Frontal cortex (tissue), 4 donors: ENCODE results near the gene PRDM5. TPM values are rescaled to one million over a fixed set of nuclear protein-coding genes. Genes with fewer than 3 reads are reported as not detected.
"Not testable (repeated sequence)": the region's sequence is repeated elsewhere in the genome, so short reads cannot be mapped to it uniquely, and the experiment has no call there.

ENCODE experiments used
- DNase-seq, 2 donors: peaks; one replicate each; pipeline ENCODE4 v3.0.0; 2012; ENCODE audit warnings: low spot score in 2 of 2
- FAIRE-seq: peaks from 2 replicates; lab custom pipeline; 2012; peaks lifted over from hg19 to GRCh38; lab: Jason Lieb, UNC
- total RNA-seq: library from RNA; depleted of rRNA; stranded (reverse); fragments of >200 nt; gene quantifications from one replicate; pipeline ENCODE4 v1.2.3, GENCODE V29; 2014
- donor health status: control.
- donor health status: control.
- donor health status: control.

PRDM5 gene
- total RNA-seq, 1 donor from 2014 or later: 14.7 TPM

DNA sequence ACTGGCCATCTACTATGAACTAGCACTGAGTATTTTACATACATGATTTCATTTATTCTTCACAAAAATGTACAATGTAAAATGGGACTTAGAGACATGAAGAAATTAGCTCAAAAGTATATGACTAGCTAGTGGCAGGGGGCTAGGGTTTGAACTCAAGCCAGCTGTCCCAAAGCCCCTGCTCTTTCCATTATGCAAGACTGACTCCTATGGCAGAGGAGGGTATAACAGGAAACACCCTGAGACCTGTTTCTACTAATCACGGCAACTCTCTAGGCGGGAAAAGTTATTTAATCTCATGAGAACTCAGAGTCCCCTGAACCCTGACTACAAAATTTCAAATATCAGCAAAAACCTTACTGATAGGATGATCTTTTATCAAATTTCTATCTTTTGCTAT, 150.6 kb downstream of the PRDM5 start:
- no peak for DNase-seq
- no peak for FAIRE-seq

DNA sequence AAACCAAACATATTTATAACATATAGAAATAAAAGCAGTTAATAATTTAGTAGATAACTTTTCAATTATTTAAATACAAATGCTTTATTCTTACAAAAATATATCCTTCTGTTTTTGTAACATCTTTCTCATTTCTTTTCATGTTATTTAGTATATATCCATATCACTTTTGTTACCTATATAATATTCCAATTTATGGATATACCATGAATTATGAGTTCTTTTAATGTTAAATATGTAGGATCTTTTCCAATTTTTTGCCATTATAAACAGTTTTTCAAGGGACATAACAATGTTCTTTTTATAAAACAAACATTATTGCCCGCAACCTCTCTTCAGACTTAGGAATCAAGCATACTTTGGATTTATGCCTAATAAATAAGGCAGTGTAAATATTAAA, 151.6 kb downstream of the PRDM5 start:
- FAIRE-seq (peak; percentile 94), DNase-seq (no peak)

DNA sequence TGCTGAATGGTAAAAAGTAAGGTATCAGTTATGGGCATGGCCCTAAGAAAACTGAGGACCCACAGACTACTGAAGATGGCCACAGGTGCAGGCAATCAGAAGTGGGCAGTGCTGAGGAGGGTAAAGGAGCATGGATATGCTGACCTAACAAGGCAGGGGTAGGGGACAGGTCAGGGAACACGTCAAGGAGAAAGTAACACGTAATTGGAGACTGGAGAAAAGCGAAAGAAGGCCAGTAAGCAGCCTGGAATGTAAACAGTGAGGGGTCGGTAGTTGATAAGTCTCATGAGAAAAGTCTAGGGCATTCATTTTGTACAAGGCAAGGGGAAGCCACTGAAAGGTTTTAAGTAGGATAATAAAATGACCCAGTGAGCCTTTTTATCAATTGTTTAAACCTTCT, 153.3 kb downstream of the PRDM5 start:
- FAIRE-seq (no peak), DNase-seq (no peak)

DNA sequence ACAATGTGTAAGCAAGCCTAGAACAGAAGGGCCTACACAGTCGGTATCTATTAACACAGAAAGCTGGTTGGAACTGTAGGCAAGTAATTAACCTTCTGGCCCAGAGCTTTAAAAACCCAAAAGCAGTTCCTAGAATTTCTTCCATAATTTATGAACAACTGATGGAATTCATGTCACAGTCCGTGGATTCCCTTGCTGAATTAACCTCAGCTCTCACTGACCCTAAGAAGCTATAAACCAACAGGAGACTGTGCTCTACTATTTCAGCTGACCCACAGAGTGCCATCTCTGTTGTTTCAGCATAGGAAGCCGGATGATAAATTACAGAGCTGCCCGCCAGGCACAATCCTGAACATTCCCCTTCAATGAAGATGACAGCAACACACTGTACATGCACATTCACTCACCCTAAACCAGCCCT, 157.3 kb downstream of the PRDM5 start:
- no peak for DNase-seq

DNA sequence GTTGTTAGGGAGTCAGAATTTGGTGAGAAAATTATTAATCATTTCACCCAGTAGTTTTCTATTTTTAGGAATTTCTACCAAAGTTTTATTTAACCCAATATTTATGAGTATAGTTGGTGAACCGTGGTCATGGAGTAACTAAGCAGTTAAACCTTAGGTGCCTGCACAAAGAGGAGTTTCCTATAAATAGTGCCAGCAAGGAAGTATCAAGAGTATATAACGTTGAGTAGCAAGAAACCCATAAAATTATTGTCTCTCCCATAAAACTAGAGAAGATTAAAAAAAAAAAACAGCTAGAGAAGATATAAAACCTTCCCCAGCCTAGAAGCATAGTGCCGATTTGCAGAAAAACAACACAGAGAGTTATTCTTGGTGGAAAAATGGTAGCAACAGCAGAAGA, 158.9 kb downstream of the PRDM5 start:
- FAIRE-seq (no peak), DNase-seq (no peak)

More for the DNA sequence above, 157.3 kb downstream of the PRDM5 start:
- FAIRE-seq: no peak

DNA sequence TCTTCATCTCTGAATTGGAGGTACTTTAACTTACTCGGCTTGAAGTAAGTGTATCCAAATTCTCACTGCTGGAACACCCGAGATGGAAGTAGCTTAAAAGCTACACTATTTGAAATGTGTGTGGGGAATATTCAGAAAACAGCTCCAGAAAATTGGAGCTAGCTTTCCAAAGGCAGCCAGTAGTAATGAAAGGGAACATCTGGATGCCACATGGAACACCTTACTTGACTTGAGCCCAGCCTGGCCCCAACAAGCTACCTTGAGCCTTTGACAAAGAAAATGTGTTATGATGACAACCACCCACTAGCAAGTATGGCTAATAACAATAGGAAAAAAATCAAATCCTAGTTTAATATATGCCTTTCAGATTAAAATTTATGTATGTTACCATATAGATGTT, 161.5 kb downstream of the PRDM5 start:
- DNase-seq (no peak), FAIRE-seq (no peak)

DNA sequence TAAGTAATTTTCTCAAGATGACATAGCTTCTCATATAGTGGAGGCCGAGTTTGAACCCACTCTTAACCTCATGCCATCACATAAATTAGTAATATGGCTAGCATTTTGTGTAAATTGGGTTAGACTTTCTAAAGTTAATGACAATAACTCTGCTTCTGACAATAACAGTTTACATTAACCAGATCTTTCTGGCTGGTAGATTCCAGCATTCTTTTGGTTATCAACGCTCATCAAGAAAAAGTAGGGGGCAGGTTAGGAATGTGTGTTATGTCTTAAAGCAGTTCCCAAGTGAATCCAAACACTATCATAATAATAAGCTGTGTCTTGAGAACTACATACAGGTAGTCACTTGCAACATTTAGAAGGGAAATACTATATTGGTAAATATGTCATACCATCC, 162.5 kb downstream of the PRDM5 start:
- FAIRE-seq: no peak
- DNase-seq: no peak

DNA sequence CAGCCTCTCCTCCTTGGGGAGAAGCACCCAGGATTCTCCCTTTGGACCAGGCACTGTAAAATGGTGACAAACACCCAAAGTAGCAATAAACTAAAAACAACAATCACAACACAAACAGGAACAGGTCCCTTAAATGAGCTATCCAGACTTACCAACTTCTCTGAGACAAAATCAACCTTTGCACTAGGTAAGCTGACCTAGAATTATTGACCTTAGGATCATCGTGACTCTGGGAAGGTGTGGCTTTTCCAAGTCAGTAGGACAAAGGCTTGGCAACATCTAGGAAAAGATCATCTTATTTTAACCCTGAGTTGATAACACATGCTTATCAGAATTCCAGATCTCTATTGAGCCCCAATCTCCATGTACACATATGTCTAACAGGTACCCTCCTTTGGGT, 166.7 kb downstream of the PRDM5 start:
- DNase-seq (no peak), FAIRE-seq (no peak)

DNA sequence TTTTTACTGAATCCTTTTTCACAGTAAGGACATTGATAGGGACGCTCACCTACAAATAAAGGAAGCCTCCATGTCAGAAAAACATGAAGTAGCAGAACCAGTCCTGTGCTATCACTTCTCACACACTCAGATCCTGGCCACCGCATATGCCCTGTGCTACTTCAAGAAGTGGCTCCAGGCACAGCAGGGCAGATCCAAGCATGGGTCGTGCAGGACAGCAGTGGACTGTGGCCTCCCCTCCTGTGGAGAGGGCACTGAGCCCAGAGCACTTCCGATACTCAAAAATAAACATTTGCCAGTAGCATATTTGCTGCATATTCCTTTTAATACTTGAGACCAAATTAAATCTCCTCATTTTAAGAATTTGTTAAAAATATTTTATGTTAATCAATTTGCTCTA, 167.9 kb downstream of the PRDM5 start:
- DNase-seq: no peak

DNA sequence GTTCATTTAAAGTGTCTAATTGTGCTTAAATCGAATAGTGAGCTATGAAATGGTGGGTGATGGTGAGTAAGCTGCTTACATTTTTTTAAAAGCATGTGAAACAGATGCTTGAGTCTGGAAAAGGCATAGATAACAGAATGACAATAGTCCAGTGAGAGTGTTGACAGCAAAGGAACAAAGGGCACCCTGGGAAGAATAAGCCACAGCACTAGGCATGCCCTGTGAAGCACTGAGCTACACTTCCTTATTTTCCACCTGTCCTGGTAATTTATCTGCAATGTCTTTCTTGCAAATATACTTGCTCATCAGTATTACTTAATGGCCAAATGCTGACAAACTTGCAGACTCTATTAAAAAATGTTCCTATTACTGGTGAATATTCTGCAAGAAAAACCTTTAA, 168.7 kb downstream of the PRDM5 start:
- DNase-seq: no peak
- FAIRE-seq: no peak

More for the DNA sequence above, 167.9 kb downstream of the PRDM5 start:
- FAIRE-seq: no peak

DNA sequence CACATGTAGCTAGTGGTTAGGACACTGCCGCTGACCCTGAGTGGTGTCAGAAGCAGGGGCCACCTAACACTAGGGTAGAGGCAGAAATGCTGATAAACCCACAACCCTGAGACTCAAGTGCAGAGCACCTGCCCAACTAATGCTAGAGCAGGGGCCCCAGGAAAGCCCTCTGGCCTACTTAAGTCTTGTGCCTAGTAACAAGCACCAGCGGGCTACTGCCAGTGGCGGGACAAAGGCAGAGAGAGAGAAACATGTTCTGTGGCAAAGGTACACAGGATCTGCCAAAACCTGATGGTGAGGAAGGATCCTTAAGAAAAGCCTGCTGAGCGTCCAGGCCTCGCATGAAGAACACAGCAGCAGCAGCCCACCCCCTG, 172.4 kb downstream of the PRDM5 start:
- no peak for FAIRE-seq
- no peak for DNase-seq

DNA sequence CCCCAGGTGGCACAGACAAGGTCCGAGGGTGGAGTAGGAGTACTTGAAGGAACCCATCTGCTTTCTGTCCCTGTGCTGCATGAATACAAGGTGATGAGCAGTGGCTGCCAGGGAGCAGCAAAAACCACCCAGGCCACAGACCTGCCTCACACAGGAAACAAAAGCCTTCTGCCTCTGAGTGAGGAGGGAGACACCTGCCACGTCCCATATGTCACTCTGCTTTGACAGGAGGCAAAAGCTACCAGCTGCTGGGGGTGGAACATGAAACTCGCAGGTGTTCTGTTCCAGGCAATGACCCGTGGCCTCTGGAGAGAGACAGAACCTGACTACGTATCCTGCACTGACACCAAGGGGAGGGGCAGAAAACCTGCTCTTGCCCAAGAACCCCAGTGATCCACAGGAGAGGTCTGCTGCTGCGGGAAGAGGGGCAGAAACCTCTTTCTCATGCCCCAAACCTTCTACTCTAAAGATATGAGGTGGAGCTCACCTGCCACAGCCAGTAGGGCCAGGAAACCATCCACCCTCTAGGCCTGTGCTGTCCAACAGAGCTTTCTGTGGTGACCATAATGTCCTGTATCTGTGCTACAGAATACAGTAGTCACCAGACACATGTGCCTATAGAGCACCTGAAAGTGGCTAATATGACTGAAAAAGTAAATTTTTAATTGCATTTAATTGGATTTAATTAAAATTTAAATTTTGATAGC, 172.9 kb downstream of the PRDM5 start:
- no peak for DNase-seq
- no peak for FAIRE-seq

DNA sequence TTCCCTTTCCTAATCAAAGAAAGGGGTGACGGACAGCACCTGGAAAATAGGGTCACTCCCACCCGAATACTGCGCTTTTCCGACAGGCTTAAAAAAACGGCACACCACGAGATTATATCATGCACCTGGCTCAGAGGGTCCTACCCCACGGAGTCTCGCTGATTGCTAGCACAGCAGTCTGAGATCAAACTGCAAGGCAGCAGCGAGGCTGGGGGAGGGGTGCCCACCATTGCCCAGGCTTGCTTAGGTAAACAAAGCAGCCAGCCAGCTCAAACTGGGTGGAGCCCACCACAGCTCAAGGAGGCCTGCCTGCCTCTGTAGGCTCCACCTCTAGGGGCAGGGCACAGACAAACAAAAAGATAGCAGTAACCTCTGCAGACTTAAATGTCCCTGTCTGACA, 180.9 kb downstream of the PRDM5 start:
- not testable (repeated sequence) for DNase-seq, FAIRE-seq

DNA sequence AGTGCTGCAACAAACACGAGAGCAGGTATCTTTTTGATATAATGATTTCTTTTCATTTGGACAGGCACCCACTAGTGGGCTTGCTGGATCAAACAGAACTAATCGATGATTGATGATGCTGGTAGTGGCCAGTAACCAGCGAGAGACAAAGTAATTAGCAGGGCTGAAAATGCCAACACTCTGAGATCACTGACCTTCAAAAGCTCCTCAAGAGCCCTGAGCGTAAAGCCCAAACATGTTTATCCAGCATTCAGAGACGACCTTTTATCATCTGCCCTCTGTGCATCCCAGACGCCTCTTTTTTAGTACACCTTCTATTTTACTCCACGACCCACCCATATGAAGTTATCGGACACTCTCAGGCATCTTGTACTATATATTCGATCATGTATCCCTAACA, 186.2 kb downstream of the PRDM5 start:
- DNase-seq: no peak
- no peak for FAIRE-seq

DNA sequence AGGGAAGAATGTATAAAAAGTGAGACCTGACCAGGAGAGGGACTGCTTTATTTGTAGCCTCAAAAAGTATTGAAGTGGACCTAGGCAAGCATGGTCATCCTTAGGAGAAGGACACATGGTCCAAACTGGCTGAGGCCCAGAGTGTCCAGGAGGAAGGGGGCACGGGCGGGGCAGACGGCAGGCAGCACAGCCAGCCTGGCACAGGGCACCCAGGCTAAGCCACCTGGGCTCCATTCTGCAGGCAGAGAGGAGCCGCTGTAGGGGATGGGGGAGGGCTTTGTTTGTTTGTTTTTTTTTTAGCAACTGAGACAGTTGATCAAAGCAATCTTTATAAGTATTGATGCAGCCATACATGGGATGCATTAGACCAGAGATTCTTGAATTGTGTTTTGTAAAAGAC, 188.6 kb downstream of the PRDM5 start:
- FAIRE-seq (no peak), DNase-seq (no peak)

DNA sequence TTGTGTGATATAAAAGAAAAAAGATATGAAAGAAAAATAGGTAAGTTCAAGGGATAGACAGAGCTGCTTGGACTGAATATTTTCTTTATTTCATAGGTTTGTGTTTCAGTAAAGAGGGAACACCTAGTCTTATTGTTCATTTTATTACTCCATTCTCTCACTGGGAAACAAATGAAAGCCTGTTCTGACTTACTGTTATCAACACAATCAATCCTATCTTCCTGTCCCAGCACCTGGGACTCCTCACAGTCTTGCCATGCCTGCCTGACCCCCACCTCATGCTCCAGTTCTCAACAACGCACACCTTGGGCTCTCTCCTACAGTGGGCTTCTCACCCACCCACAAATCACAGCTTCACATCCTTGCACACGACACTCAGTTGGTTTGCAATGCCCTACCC, 189.5 kb downstream of the PRDM5 start:
- no peak for DNase-seq
- no peak for FAIRE-seq

DNA sequence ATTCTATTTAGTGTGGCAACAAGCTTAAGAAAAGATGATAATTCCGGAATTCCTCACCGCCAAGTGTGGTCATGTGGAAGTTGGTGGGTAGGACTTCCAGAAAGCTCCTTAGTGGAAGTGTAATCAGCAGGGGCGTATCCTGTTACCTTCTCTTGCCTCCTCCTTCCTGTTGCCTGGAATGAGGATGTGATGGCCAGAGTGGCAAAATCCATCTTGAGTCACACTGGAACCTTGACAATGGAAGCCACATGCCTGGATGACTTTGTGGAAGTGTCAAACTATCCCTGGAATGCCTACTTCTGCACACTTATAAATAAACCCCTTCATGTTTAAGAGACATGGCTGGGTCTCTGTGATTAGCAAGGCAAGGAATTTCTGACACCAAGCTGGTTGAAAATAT, 191.0 kb downstream of the PRDM5 start:
- FAIRE-seq: no peak
- DNase-seq: no peak

DNA sequence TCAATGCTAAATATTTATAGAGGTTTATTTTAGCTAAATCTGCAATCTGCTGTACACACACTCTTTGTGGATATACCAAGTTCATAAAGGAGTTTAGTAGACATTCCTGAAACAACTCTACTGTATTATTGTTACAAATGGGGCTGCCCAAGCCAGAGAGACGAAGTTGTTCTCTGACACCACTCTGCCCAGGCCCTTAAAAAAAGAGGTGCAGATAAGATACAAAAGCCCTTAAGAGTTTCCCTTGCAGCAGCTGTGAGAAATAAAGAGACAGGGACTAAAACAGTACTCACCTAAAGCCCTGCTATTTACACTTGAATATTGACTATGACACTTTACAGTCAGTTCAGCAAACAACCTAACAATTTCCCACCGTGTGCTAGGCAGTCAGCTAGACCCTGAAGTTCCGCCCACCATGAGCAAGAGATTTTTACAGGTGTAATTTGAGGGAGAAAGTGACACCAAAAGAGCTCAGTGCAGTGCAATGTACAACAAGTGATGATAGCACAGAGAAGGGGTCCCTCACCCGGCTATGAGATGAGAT, 191.7 kb downstream of the PRDM5 start:
- no peak for FAIRE-seq
- DNase-seq: no peak

DNA sequence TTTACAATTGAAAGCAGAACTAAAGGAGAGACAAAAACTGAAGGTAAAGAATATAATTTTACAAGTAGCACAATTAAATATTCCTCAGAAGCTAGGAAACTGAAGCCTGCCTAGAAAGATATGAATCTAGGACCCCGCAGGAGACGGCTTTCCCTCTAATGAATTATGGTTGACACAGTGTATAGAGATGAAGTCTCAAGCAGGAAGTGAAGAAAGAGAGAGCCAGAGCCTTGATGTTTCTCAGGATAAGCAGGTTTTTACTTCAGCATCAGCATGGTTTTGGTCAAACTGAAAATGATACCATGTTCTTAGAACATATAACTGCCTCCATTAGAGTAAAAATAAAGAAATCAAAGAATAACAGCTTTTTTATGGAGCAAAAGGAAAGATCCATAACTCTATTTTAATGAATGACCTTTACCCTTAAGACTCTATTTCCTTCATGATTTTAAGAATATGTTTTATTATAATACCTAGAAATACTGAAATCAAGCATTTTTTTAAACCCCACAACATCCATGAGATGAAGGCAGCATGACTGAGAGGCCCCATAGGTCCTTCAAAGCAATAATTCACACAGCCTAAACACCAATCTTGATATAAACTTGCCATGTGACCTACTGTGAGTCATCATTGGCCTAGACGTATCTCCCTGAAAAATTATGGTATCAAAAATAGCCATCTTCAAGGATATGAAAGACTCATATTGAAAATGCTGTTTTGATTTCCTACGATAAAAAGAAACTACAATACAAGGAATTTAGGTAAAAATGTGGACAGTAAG, 193.4 kb downstream of the PRDM5 start:
- DNase-seq (no peak), FAIRE-seq (no peak)

DNA sequence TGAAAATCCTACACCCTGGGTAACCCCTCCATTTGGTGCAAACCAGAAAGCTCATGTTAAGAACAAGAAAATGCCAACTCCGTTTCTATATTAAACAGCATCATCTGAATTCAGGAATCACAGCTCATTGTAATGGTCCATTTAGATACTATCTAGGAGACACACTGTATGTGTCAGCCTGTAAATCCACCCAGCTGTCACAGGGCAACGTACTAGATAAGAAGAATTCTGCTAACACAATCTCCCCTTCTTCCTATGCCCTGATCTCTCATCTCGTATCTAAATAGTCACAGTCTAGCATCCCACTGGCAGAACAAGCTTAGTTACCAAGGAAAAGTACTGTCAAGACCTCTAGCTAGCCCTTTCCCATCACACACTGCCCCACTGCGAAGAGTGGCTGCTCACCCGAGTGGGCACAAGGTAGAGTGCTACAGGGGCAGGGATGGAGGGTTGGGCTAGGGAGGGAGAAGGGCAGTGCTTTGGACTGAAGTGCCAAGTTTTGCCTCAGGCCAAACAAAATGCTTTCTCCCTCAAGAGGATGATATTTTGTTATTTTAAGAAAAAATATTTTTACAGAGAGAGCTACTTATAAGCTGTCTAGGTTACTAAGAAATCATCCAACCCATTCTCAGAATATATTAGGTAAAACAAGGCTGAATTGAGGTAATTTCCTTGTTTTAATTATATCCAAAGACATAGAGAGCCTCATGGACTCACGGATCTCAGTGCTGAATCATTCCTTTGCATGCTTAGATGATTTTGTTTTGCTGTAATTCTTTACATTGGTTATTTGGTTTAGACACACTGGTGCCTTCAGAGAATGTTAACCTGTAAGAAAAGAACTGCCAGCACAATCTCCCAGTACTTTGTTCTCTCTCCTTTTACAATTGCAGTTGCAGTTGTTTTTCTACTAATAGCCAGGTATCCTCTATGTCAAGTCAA, 196.6 kb downstream of the PRDM5 start:
- no peak for FAIRE-seq
- DNase-seq: no peak
